GM21423 (cell line): Measurements from ENCODE around the gene YBX1.
"Not testable (repeated sequence)": the region's sequence is repeated elsewhere in the genome, so short reads cannot be mapped to it uniquely, and the experiment has no call there.

Experiments used
- ATAC-seq: cut with Tn5 transposase; IDR thresholded peaks from one replicate; pipeline ENCODE4 v1.9.1; 2021; ENCODE audit warnings: mild to moderate bottlenecking, moderate library complexity; ENCODE audit not compliant: unreplicated experiment

YBX1 gene

DNA sequence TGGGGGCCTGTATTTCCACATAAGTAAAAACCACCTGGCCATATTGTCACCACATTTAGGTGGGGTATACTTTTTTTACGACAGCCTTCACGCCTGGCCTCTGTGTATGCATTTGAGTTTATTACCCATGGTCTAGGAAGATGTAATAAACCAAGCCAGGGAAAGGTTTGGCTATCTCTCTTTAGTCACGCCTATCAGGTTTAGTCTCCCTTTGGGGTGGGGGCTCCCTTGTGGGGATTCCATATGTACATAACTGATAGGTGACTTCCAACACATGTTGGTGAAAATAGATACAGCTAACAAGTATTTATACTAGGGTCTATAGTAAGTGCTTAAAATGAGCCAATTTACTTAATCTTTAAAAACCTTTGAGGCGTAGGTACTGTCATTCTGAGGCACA is 4.2 kb downstream of the YBX1 start:
- no peak for ATAC-seq

- no peak for ATAC-seq
These were observed 7.7 kb downstream of the YBX1 start for GRCh38 chr1:42689912-42690311.

- ATAC-seq: no peak
These were observed 8.4 kb downstream of the YBX1 start for GRCh38 chr1:42690477-42691156.

- no peak for ATAC-seq
These were observed 8.9 kb downstream of the YBX1 start for GRCh38 chr1:42691157-42691498.

GRCh38 chr1:42692461-42692860 is 10.2 kb downstream of the YBX1 start:
- ATAC-seq: no peak

DNA sequence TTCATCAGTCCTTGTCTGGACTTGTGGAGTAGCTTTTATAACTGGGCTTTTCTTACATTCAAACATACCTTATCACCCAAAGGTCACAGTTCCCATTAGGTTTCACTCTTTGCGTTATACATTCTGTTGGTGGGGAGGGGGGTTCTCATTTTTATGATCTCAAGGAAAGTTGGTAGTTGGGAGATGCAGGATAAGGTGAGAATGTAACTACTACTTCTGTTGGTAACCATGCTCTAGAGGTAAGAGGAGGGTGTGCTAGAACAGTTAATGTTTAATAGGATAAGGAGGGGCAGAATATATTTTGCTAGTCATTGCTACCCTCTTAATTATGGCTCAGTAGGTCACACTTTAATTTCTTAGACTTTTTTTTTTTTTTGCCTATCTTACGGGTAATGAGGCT is 10.7 kb downstream of the YBX1 start:
- no peak for ATAC-seq

- no peak for ATAC-seq
These were observed 16.0 kb downstream of the YBX1 start for GRCh38 chr1:42698081-42698813.

GRCh38 chr1:42700006-42700405 is 17.8 kb downstream of the YBX1 start:
- no peak for ATAC-seq

- no peak for ATAC-seq
These were observed 21.8 kb downstream of the YBX1 start for GRCh38 chr1:42703888-42704464.

DNA sequence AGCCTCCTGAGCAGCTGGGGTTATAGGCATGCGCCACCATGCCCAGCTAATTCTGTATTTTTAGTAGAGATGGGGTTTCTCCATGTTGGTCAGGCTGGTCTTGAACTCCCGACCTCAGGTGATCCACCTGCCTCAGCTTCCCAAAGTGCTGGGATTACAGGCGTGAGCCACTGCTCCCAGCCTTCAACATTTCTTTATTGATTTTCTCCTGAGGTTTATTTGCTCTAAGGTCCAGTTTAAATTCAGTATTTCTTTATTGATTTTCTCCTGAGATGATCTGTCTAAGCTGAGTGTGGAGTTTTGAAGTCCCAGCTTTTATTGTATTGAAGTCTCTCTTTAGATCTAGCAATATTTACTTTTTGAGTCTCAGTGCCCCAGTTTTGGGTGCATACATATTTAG is 30.6 kb downstream of the YBX1 start:
- ATAC-seq: not testable (repeated sequence)

GRCh38 chr1:42713293-42713692 is 31.1 kb downstream of the YBX1 start:
- ATAC-seq: no peak

DNA sequence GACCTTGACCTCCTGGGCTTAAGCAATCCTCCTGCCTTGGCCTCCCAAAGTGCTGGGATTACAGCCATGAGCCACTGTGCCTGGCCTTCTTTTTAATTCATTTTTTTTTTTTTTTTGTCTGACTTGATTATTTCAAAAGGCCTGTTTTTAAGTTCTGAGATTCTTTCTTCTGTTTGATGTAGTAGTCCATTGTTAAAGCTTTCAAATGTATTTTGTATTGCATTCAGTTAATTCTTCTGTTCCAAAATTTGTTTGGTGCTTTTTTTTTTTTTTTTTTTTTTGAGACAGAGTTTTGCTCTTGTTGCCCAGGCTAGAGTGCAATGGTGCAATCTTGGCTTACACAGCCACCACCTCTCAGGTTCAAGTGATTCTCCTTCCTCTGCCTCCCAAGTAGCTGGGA is 32.2 kb downstream of the YBX1 start:
- ATAC-seq: not testable (repeated sequence)

- no peak for ATAC-seq
These were observed 38.6 kb downstream of the YBX1 start for GRCh38 chr1:42720868-42721267.

GRCh38 chr1:42721926-42722325 is 39.7 kb downstream of the YBX1 start:
- ATAC-seq: no peak

DNA sequence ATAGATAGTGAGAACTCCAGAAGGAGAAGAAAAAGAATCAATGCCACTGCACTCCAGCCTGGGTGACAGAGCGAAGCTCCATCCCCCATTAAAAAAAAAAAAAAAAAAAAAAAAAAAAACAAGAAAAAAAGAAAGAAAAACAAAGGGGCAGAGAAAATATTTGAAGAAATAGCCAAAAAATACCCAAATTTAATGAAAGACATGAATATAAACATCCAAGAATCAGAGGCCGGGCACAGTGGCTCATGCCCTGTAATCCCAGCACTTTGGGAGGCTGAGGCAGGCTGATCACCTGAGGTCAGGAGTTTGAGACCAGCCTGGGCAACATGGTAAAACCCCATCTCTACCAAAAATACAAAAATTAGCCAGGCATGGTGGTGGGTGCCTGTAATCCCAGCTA is 40.2 kb downstream of the YBX1 start:
- not testable (repeated sequence) for ATAC-seq

DNA sequence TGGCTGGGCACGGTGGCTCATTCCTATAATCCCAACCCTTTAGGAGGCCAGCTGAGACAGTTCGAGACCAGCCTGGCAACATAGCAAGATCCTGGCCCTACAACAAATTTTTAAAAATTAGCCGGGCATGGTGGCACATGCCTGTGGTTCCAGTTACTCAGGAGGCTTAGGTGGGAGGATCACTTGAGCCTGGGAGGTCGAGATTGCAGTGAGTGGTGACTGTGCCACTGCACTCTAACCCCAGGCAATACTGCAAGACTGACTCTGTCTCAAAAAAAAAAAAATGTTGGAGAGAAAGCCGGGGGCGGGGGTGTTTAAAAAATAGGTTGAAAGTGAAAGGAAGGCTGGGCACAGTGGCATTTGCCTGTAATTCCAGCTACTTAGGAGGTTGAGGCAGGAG is 41.3 kb downstream of the YBX1 start:
- ATAC-seq: no peak

GRCh38 chr1:42725820-42726219 is 43.6 kb downstream of the YBX1 start:
- not testable (repeated sequence) for ATAC-seq

DNA sequence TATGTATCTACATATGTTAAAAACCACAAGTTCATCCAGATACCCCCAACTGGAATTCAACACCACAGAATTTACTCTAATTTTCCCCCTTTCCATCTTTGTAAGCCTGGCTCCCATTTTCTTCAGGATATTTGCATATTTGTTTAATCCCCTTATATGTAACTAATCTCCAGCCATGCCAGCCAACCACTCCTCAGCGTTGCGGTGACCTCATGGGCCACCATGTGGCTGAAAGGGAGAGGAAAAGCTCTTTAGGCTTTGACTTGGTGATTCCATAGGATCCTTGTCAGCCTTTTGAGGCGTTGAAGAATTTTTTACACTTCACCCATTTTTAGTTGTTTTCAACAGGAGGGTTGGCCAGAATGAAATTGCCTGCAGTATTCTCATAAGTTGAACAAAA is 47.8 kb downstream of the YBX1 start:
- no peak for ATAC-seq

- ATAC-seq: no peak
These were observed 48.8 kb downstream of the YBX1 start for GRCh38 chr1:42730988-42731387.

- ATAC-seq: no peak
These were observed 49.4 kb downstream of the YBX1 start for GRCh38 chr1:42731585-42731984.

DNA sequence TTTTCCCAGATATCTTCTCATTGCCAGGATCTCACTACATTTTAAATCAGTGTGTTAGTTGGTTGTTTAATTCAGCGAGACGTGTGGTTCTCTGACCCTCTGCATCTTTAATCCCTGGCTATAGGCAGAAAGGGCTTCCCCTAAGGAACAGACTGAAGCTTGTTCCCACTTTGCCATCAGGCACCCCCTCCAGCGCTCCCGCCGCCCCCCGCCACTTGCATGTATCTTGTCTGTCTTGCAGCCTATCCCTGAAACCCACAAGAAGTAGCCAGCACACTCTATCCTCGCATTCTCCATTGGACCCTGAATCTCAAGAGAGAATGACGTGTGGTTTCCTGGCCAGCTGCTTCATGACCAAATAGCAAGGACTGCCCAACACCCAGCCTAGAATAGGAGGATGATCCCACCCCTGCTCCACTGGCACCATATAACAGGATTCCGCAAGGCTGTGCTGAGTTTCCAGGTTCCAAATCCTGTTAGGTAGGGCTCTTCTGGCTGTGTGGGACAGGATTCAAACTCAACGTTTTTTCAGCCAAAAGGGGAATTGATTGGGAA is 50.0 kb downstream of the YBX1 start:
- no peak for ATAC-seq
